ENCODE measurements around the gene MAPK1IP1L.

GRCh38 chr14:55103005-55103640 is 51.7 kb downstream of the MAPK1IP1L start:
- no peak for TF ChIP-seq CTCF (IDR thresholded peaks at IDR 0.05; ENCODE audit: insufficient read depth, low read length)
- no peak for TF ChIP-seq POLR2AphosphoS5 (IDR thresholded peaks at IDR 0.05; ENCODE audit: low read depth)
- no peak for TF ChIP-seq SPI1 (IDR thresholded peaks at IDR 0.05; ENCODE audit: borderline replicate concordance, low read depth)
- no peak for TF ChIP-seq GABPA (IDR thresholded peaks at IDR 0.05; ENCODE audit: low read depth)
- no peak for TF ChIP-seq REST (IDR thresholded peaks at IDR 0.05; ENCODE audit: insufficient replicate concordance, low read depth)
